HG03378 (cell line): ENCODE data around the gene ACAP3.

ENCODE experiments used
- ATAC-seq: cut with Tn5 transposase; IDR thresholded peaks from one replicate; pipeline ENCODE4 v1.9.1; 2021; ENCODE audit warnings: mild to moderate bottlenecking, moderate library complexity; ENCODE audit not compliant: unreplicated experiment

The ACAP3 gene

DNA sequence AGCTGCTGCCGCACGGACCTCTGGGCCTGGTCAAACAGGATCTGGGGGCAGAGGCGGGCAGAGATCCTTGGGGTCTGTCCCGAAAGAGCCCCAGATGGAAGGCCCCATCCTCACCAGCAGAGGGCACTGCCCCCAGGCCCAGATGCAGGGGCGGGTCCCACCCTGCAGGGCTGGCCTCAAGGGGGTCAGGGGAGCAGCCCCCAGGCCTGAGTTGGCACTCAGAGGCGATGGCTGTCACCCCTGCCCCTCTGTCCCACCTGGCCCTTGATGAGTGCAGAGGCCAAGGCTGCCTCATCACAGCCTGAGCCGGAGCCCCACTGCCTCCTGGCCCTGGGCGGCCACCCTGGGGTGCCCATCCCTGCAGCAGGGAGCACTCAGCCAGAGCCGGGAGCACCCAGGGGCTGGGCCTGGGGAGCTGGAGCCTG lies 5.7 kb downstream of the ACAP3 start:
- no peak for ATAC-seq

DNA sequence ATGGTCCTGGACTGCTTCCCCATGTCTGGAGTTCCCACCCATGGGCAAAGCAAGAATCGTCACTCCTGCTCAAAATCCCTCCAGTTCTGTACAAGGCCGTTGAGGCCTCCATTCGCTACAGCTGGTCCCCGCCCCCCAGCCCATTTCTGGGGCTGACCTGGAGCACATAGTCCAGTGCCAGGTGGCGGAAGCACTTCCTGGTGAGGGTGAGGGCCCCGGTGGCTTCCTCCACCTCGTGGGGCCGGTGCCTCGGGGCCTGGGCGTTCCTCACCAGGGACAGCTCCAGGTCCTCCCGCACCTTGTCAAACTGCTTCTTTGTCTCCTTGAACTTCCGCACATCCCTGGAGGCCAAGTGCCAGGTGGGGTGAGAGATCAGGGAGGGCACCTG lies 7.4 kb downstream of the ACAP3 start:
- no peak for ATAC-seq

DNA sequence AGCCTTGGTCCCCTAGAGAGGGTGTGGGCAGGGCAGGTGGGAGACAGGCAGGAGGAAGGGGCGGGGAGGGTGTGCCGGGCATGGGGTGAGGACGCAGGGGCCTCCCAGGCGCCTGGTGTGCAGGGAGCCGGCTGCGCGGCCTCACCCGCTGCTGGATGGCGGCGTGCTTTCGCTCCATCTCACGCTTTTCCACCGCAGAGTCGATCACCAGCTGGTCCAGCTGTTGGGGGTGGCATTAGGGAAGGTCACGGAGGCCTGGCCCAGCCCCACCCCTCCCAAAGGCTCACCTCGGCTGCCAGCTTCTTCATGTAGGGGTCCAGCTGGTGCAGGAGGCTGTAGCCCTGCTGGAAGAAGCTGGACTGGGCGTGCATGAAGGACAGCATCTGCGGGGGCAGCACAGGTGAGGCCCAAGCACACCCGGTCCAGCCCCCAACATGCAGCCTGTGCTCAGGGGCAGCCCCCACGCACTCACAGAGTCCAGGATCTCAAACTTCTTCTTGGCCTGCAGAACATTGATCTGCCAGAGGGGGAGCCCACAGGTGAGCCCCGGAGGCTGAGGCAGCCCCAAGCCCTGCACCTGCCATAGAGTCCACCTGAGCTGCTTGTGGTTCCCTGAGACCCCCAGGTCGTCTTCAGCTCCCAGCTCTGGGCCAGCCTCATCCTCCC lies 7.9 kb downstream of the ACAP3 start:
- ATAC-seq, result no peak

DNA sequence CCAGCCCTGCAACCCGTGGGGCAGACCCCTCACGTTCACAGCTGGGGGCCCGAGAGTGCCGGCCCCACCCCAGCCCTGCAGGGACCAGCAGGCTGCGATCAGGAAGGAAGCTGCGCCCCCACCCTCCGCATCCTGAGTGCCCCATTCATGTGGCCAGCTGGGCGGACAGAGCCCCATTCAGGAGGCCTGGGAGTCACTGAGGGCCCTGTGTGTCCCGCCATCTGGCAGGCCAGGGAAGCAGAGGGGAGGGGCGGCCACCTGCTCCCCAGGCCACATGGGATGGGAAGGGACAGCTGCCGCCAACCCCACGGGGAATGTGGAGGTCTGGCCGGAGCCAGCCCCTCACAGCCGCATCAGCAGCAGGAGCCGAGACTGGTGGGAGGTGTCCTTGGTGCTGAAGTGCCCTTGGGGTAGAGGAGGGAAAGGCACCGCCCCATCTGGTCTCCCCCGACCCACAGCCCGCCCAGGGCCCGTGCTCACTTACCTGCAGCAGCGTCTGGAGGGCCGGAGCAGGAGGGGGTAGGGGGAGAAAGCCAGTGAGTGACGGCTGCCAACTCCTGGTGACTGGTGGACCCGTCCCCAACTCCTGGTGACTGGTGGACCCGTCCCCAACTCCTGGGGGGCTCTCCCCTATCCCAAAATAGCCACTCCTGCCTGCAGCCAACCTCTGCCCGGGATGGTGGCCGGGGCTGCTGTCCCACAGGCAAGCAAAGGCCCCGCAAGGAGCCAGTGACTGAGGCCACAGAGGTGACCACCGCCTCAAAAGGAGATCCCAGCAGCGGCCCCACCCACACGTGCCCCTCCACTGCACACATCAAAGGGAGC lies 8.7 kb downstream of the ACAP3 start:
- no peak for ATAC-seq

DNA sequence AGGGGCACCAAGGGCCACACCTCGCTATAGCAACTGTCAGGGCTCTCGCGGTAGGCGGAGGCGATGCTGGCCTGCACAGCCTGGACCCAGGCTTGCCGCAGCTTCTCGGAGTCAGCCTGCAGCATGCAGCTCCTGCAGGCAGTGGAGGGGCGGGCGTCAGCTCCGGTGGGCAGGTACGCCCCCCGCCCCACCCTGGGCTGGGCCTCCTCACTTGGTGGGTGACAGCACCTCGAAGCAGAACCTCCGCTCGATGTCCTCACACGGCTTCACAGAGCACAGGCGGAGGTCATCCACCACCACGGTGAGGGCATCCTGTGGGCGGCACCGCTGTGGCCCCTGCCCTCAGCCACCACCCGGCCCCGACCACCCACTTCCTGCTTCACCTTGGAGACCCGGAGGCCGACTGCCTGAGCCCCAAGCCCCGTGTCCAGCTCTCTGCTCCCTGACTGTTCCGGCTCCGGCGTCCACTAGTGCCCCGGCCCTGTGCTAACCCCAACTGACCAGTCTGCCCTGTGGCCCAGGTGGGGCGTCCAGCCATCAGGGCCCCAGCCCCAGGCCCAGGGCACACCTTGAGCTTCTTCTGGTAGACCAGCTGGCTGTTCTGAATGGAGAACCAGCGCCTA lies 9.8 kb downstream of the ACAP3 start:
- no peak for ATAC-seq

DNA sequence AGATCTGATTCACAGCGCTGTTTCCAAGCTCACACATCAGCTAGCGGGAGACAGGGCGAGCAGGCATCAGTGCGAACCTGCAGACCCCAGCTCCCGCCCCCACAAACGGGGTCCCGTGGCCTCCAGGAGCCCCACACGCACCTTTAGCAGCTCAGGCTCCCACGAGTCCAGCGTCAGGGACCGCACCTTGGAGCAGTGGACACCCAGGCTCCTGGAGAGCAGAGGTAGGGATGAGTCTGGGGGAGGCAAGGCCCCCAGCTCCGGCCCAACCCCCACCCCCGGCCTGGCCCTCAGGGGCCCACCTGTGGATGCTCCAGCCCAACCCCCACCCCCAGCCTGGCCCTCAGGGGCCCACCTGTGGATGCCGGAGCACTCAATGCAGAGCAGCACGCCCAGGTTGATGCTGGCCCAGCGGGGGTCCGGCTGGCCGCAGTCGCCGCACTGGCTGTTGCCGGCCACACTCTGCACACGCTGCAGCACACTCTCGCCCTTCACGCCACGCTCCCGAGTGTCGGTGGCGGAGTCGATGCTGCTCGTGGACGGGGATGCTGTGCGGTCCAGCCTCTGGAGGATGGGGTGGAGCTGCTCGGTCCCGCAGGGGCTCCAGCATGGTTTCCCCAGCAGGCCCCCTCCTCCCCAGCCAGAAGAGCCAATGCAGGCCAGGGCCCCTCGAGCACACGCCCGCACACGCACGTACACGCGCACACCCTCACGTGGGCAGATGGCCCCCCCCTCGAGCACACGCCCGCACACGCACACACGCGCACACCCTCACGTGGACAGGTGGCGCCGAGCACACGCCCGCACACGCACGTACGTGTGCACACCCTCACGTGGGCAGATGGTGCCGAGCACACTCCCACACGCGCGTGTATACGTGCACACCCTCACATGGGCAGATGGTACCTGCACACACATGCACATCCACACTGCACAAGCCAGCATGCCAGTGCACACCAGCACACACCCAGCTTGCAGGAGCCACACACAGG lies 11.4 kb downstream of the ACAP3 start:
- ATAC-seq, result no peak

DNA sequence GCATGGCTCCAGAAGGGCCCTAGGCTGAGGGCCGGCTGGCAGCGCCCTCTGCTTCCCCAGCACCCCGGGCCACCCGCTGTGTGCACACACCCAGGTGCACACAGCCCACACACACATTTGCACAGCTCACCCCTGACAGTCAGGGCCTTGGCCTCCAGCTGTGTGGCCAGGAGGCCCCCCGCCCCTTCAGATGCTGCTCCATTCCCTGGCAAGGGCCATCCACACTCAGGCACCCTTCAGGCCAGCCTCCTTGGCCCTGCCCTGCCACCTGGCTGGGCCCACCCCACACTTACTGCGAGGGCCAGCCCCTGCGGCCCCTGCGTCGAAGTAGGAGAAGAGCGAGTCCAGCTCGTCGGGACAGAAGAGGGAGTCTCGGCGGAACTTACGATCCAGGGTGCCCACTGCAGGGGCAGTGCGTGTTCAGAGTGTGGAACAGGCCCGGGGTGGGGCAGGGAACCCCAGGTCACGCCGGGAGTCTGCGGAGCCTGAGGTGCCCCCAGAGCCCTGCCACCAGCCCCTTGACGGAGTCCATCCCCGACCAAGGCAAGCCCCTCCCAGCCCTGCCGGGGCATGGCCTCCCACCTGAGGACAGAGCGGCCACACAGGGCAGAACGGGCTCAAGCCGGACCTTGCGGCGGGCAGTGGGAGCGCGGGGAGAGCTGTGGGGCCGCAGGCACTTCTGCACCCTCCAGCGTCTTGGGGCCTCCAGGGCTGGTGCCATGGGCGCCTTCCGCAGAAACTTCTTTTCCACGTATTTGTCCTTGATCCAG lies 12.4 kb downstream of the ACAP3 start:
- no peak for ATAC-seq

DNA sequence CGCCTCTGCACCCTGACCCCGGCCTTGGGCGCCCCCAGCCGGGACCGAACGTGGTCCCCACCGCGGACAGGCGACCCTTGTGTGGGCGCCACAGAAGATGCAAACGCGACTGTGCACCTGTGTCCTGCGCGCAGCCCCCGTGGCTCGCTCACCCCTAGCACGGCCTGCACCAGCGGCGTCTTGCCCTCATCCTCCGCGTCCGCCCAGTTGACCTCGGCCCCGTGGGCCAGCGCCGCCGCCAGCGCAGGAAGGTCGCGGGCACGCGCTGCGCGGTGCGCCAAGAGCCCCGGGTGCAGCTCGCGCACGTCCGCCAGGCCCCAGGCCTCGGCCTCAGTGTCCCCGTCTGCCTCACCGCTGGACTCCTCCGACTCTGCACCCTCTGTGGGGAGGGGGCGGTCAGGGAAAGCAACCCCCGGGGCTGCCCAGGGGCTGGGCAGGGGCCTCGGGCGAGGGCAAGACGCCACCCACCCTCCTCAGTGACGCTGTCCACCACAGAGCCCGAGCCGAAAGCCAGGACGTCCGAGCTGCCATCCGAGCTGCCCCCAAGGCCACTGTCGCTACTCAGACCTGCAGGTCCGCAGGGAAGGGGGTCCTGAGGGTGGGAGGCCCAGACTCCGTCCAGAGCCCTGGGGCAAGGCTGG lies 13.4 kb downstream of the ACAP3 start:
- ATAC-seq, result no peak

DNA sequence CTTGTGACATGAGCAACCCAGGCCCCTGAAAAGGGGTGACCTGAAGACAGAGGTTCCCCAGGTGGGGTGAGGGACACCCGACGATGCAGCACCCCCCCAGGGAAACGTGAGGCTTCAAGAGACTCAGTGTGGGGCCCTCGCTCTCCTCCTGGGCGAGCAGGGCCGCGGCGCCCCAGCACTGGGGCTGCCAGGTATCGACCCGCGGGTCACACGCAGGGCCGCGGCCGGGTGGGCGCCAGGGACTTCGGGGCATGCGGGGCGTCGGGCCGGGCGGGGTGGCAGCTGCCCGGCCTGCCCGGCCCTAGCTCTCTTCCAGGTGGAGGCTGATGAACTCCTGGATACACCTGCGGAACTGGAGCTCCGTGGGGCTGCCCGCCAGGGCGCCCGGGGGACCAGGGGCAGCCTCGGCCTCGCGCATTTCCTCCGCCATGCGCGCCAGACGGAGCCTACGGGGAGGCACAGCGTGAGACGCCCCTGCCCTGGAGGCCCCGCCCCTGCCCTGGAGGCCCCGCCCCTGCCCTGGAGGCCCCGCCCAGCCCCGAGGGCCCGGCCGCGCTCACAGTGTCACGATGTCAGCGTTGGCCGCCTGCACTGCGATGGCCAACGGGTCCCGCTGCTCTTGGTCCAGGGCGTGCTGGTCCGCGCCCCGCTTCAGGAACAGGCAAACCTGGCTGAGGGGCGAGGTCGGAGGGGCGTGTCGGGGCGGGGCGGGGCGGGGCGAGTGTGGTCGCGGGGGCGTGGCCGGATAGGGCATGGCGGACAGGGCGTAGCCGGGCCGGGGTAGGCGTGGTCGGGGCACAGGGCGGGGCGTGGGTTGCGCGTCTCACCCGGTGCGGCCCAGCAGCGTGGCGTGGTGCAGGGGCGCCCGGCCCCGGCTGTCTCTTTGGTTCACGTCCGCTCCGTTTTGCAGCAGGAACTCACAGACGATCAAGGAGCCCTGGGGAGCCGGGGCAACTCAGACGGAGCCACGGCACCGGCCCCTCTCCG lies 14.2 kb downstream of the ACAP3 start:
- ATAC-seq, result no peak

DNA sequence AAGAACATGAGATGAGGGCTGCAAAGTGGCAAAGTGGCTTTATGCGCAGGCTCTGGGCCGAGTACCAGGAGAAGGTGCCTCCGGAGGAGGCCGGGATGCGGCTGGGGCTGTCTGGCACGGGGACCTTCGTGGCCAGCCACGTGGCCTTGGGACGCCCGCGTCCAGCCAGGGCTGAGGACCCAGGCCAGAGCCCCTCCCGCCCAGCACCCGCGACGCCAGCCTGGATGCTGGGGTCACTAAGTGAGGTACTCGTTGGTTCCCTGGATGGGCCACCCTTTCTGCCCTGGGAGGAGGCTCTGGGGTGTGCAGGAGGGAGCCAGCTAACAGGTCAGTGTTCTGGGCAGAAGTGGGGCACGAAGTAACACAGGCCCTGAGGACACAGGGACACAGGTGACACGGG lies 14.9 kb downstream of the ACAP3 start:
- ATAC-seq, result no peak

DNA sequence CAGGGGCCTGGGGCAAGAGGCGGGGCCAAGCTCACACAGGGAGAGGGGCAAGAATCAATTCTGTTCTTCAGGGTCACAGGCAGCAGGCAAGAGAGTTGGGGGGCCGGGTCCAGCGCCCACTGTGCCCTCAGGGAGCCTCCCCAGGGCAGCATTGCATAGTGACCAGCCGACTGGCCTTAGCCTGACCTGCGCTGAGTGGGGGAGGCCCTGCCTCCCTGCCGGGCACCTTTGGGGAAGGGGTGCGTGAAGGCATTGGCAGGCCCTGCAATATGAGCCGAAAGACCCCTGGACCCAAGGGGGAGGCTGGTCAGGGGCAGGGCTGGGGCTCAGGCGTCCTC lies 15.3 kb downstream of the ACAP3 start:
- no peak for ATAC-seq

DNA sequence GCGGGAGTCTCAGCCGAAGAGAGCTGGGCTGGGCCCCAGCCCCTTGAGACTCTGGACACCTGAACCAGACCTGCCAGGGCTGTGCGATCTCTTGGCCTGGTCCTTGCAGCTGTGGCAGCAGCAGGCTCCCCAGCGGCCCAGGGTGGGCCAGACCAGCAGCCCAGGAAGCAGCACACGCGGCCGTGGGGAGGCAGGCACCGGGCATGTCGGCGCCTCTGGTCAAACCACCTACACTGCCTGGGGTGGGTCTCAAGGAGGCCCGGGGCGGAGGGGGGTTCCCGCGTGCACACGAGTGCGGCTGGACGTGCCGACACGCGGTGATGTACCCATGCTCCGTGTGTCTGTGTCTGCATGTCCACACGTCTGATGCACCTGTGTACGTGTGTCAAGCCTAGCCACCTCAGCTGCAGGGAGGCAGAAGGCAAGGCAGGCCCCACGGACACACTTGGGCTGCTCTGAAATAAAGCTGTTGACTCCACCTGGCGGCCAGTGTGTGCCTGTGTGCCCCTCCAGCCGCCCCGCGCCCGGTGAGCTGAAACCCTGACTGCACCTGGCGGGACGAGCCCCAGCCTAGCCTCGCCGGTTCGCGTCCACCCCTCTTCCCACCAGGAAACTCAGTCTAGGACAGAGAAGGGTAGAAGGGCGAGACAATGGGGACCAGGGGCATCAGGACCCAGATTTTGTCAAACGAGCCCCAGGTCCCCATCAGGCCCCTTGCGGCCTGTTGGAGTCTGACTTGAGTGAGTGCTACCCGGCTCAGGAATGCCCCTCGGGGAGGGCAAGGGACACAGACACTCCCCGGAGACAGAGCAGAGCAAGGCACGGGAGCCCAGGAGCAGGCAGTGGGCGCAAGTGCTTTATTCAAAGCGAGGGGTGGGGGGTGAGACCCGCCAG lies 15.9 kb downstream of the ACAP3 start:
- no peak for ATAC-seq

DNA sequence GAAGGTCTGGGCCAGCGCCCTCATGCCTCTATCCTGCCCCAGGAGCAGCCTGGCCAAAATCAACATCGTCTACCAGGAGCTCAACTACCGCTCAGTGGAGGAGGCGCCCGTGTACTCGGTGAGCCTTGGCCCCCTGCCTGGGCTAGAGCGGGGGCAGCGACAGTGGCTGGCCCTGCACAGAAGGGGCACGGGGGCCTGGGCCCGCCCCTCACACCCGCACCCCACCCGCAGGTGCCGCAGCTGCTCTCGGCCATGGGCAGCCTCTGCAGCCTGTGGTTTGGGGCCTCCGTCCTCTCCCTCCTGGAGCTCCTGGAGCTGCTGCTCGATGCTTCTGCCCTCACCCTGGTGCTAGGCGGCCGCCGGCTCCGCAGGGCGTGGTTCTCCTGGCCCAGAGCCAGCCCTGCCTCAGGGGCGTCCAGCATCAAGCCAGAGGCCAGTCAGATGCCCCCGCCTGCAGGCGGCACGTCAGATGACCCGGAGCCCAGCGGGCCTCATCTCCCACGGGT lies 16.7 kb downstream of the ACAP3 start:
- no peak for ATAC-seq

DNA sequence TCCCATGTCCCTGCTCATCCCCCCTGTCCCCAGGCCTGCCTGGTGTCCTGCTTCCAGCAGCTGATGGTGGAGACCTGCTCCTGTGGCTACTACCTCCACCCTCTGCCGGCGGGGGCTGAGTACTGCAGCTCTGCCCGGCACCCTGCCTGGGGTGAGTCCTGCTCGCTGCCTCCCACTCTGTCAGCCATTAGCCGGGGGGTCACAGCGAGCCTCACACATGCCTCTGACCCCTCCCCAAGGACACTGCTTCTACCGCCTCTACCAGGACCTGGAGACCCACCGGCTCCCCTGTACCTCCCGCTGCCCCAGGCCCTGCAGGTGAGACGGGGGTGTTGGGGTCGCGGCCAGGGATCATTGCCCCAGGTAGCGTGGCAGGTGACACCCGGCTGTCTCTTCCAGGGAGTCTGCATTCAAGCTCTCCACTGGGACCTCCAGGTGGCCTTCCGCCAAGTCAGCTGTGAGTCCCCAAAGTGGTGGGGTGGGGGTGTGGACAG lies 17.4 kb downstream of the ACAP3 start:
- ATAC-seq, result no peak

DNA sequence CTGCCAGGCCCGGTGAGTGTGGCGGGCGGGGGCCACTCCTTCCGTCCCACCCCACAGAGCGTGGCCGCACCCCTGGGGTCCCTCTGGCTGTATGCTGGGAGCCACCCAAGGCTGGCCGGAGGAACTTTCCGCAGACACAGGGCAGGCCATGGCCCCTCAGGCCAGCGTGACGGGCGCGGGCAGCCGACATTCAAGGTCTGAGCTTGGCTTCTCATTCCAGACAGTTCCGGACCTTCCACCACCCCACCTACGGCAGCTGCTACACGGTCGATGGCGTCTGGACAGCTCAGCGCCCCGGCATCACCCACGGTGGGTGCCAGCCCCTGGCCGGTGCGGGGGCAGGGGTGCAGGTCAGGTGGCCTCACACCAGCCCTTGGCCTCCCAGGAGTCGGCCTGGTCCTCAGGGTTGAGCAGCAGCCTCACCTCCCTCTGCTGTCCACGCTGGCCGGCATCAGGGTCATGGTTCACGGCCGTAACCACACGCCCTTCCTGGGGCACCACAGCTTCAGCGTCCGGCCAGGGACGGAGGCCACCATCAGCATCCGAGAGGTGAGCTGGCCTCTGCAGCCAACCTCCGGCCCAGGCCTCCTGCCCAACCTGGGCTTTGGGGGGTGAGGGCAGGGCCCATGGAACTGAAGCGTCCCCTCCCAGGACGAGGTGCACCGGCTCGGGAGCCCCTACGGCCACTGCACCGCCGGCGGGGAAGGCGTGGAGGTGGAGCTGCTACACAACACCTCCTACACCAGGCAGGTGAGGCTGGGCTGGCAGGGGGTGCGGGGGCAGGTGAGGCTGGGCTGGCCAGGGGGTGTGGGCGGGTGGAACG lies 20.2 kb downstream of the ACAP3 start:
- no peak for ATAC-seq
